HG03469 (cell line): ENCODE measurements around the gene MISFA.
"Not testable (repeated sequence)": the region's sequence is repeated elsewhere in the genome, so short reads cannot be mapped to it uniquely, and the experiment has no call there.

Experiments used
- ATAC-seq: cut with Tn5 transposase; IDR thresholded peaks from one replicate; pipeline ENCODE4 v1.9.1; 2021; ENCODE audit warnings: mild to moderate bottlenecking, moderate library complexity, moderate number of reproducible peaks; ENCODE audit not compliant: unreplicated experiment

MISFA gene

GRCh38 chr11:18617688-18618341 is 18.2 kb downstream of the MISFA start:
- ATAC-seq: no peak

DNA sequence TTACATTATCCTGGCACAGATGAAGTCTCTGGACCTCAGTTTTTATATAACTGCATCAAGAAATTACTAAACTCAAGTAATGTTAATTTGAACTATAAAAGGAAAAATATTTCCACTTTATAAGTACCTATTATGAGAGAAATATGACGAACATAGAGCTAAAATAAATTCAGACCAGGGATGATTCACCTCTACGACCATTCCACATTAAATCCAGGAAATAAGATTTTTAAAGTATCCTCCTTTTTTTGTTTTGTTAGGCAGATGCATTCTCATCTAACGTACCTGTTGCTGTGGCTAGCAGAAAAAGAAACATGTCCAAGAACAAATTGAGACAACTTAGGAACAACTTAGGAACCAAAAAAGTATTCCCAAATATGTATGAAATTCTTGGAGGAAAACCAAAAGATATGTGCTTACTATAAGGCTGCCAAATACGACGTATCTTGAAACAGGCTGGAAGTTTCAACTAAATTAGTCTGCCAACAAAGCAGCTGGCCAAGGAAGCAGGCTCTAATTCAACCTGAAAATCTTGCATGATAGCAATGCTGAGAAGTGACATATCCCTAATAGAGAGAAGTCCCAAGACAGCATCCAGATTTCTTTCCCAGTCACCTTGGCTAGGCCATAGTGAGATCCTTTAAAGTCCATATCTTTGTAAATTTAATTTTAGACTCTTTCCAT is 18.9 kb downstream of the MISFA start:
- no peak for ATAC-seq

DNA sequence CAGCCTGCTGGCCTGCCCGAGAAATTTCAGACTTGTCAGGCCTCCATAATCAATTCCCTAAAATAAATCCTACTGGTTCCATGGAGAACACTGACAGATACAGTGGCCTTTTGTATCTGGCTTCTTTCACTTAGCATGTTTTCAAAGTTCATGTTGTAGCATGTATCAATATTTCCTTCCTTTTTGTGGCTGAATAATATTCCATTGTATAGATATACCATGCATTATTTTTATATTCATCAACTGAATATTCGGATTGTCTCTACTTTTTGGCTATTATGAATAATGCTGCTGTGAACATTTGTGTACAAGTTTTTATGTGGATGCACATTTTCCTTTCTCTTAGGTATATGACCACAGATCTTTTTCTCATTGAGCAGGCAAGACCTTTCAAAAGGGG is 24.1 kb downstream of the MISFA start:
- no peak for ATAC-seq

GRCh38 chr11:18624161-18624560 is 24.6 kb downstream of the MISFA start:
- ATAC-seq: no peak

GRCh38 chr11:18632841-18633240 is 33.3 kb downstream of the MISFA start:
- ATAC-seq: no peak

DNA sequence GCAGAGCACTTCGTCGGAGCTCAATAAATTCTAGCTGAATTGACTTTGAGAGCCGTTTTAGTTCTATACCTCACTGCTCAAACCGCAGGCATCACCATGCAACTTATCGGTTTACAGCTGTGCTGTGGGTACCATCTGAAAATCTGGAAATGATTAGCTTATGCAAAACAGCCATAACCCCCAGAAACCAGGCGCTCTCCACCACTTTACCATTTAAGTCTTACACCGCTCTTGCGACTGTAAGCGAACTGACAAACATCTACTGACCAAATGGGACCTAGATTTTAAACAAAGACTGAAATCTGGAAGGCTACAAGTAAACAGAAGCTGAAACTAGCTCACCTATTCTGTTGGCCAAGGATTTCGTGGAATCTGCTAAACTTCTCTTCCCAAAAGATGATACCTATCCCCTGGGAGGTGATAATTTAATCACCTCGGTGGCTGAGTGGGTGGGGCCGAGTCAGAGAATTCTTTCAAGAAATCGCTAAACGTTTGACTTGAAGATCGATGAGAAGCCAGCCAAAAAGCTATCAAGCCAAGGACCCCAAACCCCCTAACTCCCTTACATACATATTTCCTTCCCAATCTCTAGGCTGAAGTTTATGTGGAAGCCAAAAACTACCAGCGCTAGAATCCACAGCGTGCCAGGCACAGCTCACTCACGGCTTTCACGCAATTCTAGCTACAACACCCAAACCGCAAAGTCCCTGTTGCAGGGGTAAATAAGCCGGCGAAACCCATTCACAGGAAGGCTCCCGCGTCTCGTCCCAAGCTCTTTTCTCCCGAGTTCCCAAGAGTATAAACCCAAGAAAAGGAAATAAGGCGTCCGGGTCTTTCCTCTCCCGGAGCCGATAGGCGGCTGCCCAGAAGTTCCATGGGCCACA is 33.9 kb downstream of the MISFA start:
- ATAC-seq: peak; percentile 47

- ATAC-seq: peak; percentile 91
These were observed 34.8 kb downstream of the MISFA start, which contains the start of gene SPTY2D1 for GRCh38 chr11:18634140-18635032. Gene SPTY2D1, minus strand, starts transcription at chr11:18634342. Its CDS starts 85 bp downstream, at chr11:18634257.

DNA sequence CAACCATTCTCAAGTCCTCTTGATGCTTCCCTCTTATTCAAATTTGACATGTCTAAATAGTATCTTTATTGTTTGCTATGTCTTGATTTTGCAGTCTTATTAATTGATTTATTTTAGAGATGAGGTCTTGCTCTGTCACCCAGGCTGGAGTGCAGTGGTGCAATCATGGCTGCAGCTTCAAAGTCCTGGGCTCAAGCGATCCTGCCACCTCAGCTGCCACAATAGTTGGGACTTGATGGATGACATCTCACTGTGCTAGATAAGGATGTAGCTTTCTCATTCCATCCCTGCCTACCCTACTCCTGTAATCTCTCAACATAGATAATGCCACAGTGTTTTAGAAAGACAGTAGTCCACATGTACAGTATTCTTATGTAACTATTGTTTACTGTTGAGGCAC is 42.1 kb downstream of the MISFA start:
- ATAC-seq: no peak

DNA sequence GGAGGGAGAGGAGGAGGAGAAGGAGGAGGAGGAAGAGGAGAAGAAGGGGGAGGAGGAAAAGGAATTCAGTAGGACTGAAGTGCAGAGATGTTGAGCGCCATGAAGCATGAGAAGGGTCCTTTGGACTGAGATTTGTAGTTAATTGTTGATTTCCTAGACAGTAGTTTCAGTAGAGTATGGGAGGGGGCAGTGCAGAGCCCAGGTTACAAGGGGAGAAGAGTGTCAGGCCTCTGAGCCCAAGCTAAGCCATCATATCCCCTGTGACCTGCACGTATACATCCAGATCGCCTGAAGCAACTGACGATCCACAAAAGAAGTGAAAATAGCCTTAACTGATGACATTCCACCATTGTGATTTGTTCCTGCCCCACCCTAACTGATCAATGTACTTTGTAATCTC is 43.4 kb downstream of the MISFA start:
- ATAC-seq: not testable (repeated sequence)

DNA sequence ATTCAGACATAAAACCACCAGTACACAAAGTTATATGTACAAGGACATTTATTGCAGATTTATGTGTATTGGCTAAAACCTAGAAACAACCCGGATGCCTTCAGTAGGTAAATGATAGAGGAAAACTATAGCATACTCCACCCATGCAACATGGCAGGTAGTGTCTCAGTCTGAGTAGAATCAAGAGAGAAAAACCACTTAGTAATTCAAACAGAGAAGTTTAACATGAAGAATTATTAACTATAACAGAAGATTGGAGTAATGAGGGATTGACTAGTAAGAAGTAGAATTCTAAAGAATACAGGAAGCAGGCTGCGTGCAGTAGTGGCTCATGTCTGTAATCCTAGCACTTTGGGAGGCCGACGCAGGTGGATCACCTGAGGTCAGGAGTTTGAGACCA is 50.8 kb downstream of the MISFA start:
- ATAC-seq: no peak

GRCh38 chr11:18650859-18651557 is 51.4 kb downstream of the MISFA start:
- ATAC-seq: peak; percentile 58
